ENCODE measurements around the gene RHOC. TPM values are rescaled to one million over a fixed set of nuclear protein-coding genes. Genes with fewer than 3 reads are reported as not detected.

The RHOC gene
- total RNA-seq, 1 experiment from 2014 or later = 405 TPM

- Histone ChIP-seq H3K36me3 (ENCODE audit: low read depth, low read length) (peaks cover 2% of the 10 kb centered on the region), H3K4me2 (ENCODE audit: low read length) (no peak overlapping the region), H3K9me3 (ENCODE audit: low read length) (no peaks in the 10 kb centered on the region), H3F3A (ENCODE audit: low read length, unreplicated experiment) (no peaks in the 10 kb centered on the region), H4K20me1 (ENCODE audit: low read length) (no peaks in the 10 kb centered on the region), H3K4me3 (ENCODE audit: low read length) (no peak overlapping the region), H3K27me3 (ENCODE audit: low read length) (no peaks in the 10 kb centered on the region), H3K4me1 (ENCODE audit: insufficient read depth, low read length) (no peaks in the 10 kb centered on the region), H3K9me2 (replicated peaks; ENCODE audit: low read length) (no peaks in the 10 kb centered on the region), H3K9ac (ENCODE audit: low read length) (no peak overlapping the region), H3K79me2 (ENCODE audit: low read length) (no peaks in the 10 kb centered on the region), H2AFZ (ENCODE audit: low read length) (no peak overlapping the region), H3K27ac (ENCODE audit: low read length) (no peak overlapping the region)
- no peak for DNase-seq
- ATAC-seq = no peak
- POLR2A ChIA-PET (ENCODE audit: unreplicated experiment) = no interaction called here
- CTCF ChIA-PET = no interaction called here
- no TSS peak for BruUV-seq (replicated peaks)
- TF ChIP-seq, protein P1, sequence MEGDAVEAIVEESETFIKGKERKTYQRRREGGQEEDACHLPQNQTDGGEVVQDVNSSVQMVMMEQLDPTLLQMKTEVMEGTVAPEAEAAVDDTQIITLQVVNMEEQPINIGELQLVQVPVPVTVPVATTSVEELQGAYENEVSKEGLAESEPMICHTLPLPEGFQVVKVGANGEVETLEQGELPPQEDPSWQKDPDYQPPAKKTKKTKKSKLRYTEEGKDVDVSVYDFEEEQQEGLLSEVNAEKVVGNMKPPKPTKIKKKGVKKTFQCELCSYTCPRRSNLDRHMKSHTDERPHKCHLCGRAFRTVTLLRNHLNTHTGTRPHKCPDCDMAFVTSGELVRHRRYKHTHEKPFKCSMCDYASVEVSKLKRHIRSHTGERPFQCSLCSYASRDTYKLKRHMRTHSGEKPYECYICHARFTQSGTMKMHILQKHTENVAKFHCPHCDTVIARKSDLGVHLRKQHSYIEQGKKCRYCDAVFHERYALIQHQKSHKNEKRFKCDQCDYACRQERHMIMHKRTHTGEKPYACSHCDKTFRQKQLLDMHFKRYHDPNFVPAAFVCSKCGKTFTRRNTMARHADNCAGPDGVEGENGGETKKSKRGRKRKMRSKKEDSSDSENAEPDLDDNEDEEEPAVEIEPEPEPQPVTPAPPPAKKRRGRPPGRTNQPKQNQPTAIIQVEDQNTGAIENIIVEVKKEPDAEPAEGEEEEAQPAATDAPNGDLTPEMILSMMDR (conservative IDR thresholded peaks at IDR 0.05; ENCODE audit: low read depth, low read length) = no peak
- TF ChIP-seq EZH2phosphoT487 (IDR thresholded peaks at IDR 0.05; ENCODE audit: borderline replicate concordance, low read length) (no peak), EZH2 (IDR thresholded peaks at IDR 0.05; ENCODE audit: low read length, unreplicated experiment) (no peak)
- intact Hi-C loops (cut with micrococcal nuclease) = no loop called here
Measured at GRCh38 chr1:112688781-112689193, 18.1 kb downstream of the RHOC start.

DNA sequence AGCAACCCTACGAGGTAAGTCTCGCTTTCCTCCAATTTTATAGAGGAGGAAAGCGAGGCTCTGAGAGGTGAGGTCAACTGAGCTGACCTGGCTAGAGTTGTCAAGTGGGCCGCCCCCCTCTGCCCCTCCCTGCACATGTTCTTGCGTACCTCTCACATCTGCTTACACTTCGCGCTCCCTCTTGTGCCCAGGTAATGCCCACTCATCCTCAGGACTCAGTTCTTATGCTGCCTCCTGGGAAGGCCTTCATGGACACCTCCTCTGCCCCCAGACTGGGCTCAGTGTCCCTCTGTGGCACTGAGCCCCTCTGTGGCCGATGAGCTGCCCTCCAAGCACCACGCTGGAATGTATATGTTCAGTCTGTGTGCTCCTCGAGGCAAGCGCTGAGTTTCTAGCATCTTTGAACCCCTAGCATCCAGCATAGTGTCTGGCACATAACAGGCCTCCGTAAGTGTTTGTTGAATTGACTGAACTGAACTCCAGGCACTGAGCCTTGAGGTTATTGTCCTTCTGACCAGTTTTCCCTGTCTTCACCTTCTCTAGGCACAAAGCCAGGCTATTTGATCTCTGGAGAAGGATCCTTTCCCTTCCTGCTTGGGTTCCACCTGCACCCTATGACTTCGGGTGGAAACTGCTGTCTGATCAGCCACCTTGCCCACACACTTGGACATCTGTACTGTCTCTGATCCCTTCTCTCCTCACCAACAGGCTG lies 19.0 kb downstream of the RHOC start:
- Histone ChIP-seq H3K27ac (ENCODE audit: low read length) (no peak overlapping the region), H2AFZ (ENCODE audit: low read length) (no peak overlapping the region), H3K4me2 (ENCODE audit: low read length) (no peak overlapping the region), H3K9me3 (ENCODE audit: low read length) (no peaks in the 10 kb centered on the region), H3K4me3 (ENCODE audit: low read length) (no peak overlapping the region), H3K9ac (ENCODE audit: low read length) (no peak overlapping the region), H3K4me1 (ENCODE audit: insufficient read depth, low read length) (no peaks in the 10 kb centered on the region), H3K36me3 (ENCODE audit: low read depth, low read length) (peaks cover 2% of the 10 kb centered on the region), H3K9me2 (replicated peaks; ENCODE audit: low read length) (no peaks in the 10 kb centered on the region), H3K79me2 (ENCODE audit: low read length) (no peaks in the 10 kb centered on the region), H4K20me1 (ENCODE audit: low read length) (no peaks in the 10 kb centered on the region), H3K27me3 (ENCODE audit: low read length) (no peaks in the 10 kb centered on the region), H3F3A (ENCODE audit: low read length, unreplicated experiment) (no peaks in the 10 kb centered on the region)
- ChIA-PET POLR2A (ENCODE audit: unreplicated experiment) (interaction anchor here (0.6 kb wide), 1 partner anchor 24 kb away, joined by 18 read pairs; no protein-coding TSS in a partner anchor), CTCF (no interaction called here)
- intact Hi-C loops (cut with micrococcal nuclease) = no loop called here
- no peak for ATAC-seq
- DNase-seq = no peak
- no peak for TF ChIP-seq EZH2phosphoT487 (IDR thresholded peaks at IDR 0.05; ENCODE audit: borderline replicate concordance, low read length)
- TF ChIP-seq EZH2 (IDR thresholded peaks at IDR 0.05; ENCODE audit: low read length, unreplicated experiment) = no peak
- TF ChIP-seq, protein P1 (conservative IDR thresholded peaks at IDR 0.05; ENCODE audit: low read depth, low read length) = no peak
- no TSS peak for BruUV-seq (replicated peaks)

DNA sequence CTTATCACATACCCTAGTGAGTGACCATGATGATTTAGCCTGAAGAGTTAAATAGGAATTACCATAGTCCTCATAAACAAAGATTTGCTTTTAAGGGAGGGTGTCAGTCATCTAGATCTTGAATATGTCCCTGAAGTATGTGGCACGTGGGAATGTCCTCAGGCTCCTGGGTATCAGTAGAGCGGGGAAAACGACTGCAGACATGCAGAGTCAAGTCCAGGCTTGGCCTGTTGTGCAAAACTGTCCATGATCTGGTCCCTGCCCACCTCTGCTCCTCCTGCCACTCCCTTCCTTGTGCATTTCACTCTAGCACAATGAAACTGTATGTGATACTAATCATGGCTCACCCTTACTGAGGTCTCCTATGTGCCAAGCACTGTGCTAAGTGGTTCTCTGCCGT lies 19.6 kb downstream of the RHOC start:
- ChIA-PET POLR2A (ENCODE audit: unreplicated experiment) (no interaction called here), CTCF (no interaction called here)
- Histone ChIP-seq H3K27me3 (ENCODE audit: low read length) (no peaks in the 10 kb centered on the region), H3K9me2 (replicated peaks; ENCODE audit: low read length) (no peaks in the 10 kb centered on the region), H3K9me3 (ENCODE audit: low read length) (no peaks in the 10 kb centered on the region), H3K4me2 (ENCODE audit: low read length) (no peak overlapping the region), H3K4me3 (ENCODE audit: low read length) (no peak overlapping the region), H3K4me1 (ENCODE audit: insufficient read depth, low read length) (no peaks in the 10 kb centered on the region), H3K36me3 (ENCODE audit: low read depth, low read length) (peaks cover 2% of the 10 kb centered on the region), H4K20me1 (ENCODE audit: low read length) (no peaks in the 10 kb centered on the region), H3K27ac (ENCODE audit: low read length) (no peak overlapping the region), H3F3A (ENCODE audit: low read length, unreplicated experiment) (no peaks in the 10 kb centered on the region), H3K9ac (ENCODE audit: low read length) (no peak overlapping the region), H3K79me2 (ENCODE audit: low read length) (no peaks in the 10 kb centered on the region), H2AFZ (ENCODE audit: low read length) (no peak overlapping the region)
- no peak for DNase-seq
- no peak for ATAC-seq
- no TSS peak for BruUV-seq (replicated peaks)
- TF ChIP-seq, protein P1 (conservative IDR thresholded peaks at IDR 0.05; ENCODE audit: low read depth, low read length) = no peak
- no peak for TF ChIP-seq EZH2phosphoT487 (IDR thresholded peaks at IDR 0.05; ENCODE audit: borderline replicate concordance, low read length)
- no peak for TF ChIP-seq EZH2 (IDR thresholded peaks at IDR 0.05; ENCODE audit: low read length, unreplicated experiment)
- intact Hi-C loops (cut with micrococcal nuclease) = no loop called here
